A172 (cell line): ENCODE results near the gene SEMA6D. TPM values are rescaled to one million over a fixed set of nuclear protein-coding genes. Genes with fewer than 3 reads are reported as not detected.
"Not testable (repeated sequence)": the region's sequence is repeated elsewhere in the genome, so short reads cannot be mapped to it uniquely, and the experiment has no call there.

ENCODE experiments used
- DNase-seq: peaks from one replicate; pipeline ENCODE4 v3.0.0-alpha.2; 2015; ENCODE audit warnings: low spot score
- total RNA-seq: library from RNA; depleted of rRNA; stranded (reverse); fragments of >200 nt; shearing (Covaris generic); gene quantifications from 2 replicates; pipeline ENCODE4 v1.2.3, GENCODE V29; 2014

Gene SEMA6D
- total RNA-seq, 1 experiment from 2014 or later: not detected

GRCh38 chr15:47715856-47716445 is 1.4 kb upstream of the SEMA6D start:
- no peak for DNase-seq

GRCh38 chr15:47716516-47716915 is 789 bp upstream of the SEMA6D start:
- no peak for DNase-seq

- no peak for DNase-seq
Measured at GRCh38 chr15:47718497-47719437, 1.5 kb downstream of the SEMA6D start.

- DNase-seq: no peak
Measured at GRCh38 chr15:47719730-47720129, 2.4 kb downstream of the SEMA6D start.

- DNase-seq: no peak
Measured at GRCh38 chr15:47720555-47720954, 3.2 kb downstream of the SEMA6D start.

- DNase-seq: no peak
Measured at GRCh38 chr15:47721676-47722075, 4.4 kb downstream of the SEMA6D start.

- DNase-seq: no peak
Measured at GRCh38 chr15:47724346-47724745, 7.0 kb downstream of the SEMA6D start.

- no peak for DNase-seq
Measured at GRCh38 chr15:47725051-47725450, 7.7 kb downstream of the SEMA6D start.

- no peak for DNase-seq
Measured at GRCh38 chr15:47725906-47726305, 8.6 kb downstream of the SEMA6D start.

- DNase-seq: no peak
Measured at GRCh38 chr15:47726399-47726823, 9.1 kb downstream of the SEMA6D start.

- DNase-seq: no peak
Measured at GRCh38 chr15:47727137-47727536, 9.8 kb downstream of the SEMA6D start.

- no peak for DNase-seq
Measured at GRCh38 chr15:47727676-47728075, 10.4 kb downstream of the SEMA6D start.

- DNase-seq: no peak
Measured at GRCh38 chr15:47728426-47728825, 11.1 kb downstream of the SEMA6D start.

GRCh38 chr15:47728886-47729285 is 11.6 kb downstream of the SEMA6D start:
- DNase-seq: no peak

- DNase-seq: no peak
Measured at GRCh38 chr15:47731230-47731629, 13.9 kb downstream of the SEMA6D start.

- no peak for DNase-seq
Measured at GRCh38 chr15:47732248-47732647, 14.9 kb downstream of the SEMA6D start.

GRCh38 chr15:47733085-47733484 is 15.8 kb downstream of the SEMA6D start:
- no peak for DNase-seq

GRCh38 chr15:47736143-47736786 is 19.0 kb downstream of the SEMA6D start:
- DNase-seq: no peak

GRCh38 chr15:47737477-47737876 is 20.2 kb downstream of the SEMA6D start:
- no peak for DNase-seq

- not testable (repeated sequence) for DNase-seq
Measured at GRCh38 chr15:47738144-47738825, 21.0 kb downstream of the SEMA6D start.

GRCh38 chr15:47741082-47741481 is 23.8 kb downstream of the SEMA6D start:
- DNase-seq: no peak

GRCh38 chr15:47741907-47742306 is 24.6 kb downstream of the SEMA6D start:
- DNase-seq: no peak
